Colonic mucosa (tissue), 4 donors: ENCODE results near the gene OGA. TPM values are rescaled to one million over a fixed set of nuclear protein-coding genes. Genes with fewer than 3 reads are reported as not detected.

ENCODE experiments used
- DNase-seq: peaks from one replicate; pipeline ENCODE4 v3.0.0-alpha.2; 2020
- H3K27ac ChIP-seq: fragments of 200-600 bp; one replicate; pipeline ENCODE4 v1.8.0; 2021
- H3K27me3 ChIP-seq: fragments of 200-600 bp; one replicate; pipeline ENCODE4 v1.8.0; 2021
- H3K36me3 ChIP-seq: fragments of 200-600 bp; one replicate; pipeline ENCODE4 v1.8.0; 2021
- H3K4me1 ChIP-seq: fragments of 200-600 bp; one replicate; pipeline ENCODE4 v1.8.0; 2021; ENCODE audit warnings: mild to moderate bottlenecking
- H3K4me3 ChIP-seq: fragments of 200-600 bp; one replicate; pipeline ENCODE4 v1.8.0; 2021
- H3K9ac ChIP-seq, 2 donors: one replicate each; pipeline ENCODE4 v1.7.0; 2013; ENCODE audit warnings: control low read depth in 2 of 2, low read depth in 2 of 2, low read length in 2 of 2
- H3K9me3 ChIP-seq: fragments of 200-600 bp; one replicate; pipeline ENCODE4 v1.8.0; 2021
- CTCF ChIP-seq: fragments of 200-600 bp; IDR thresholded peaks from one replicate; pipeline ENCODE4 v1.8.0; 2022; ENCODE audit warnings: antibody characterized with exemption, mild to moderate bottlenecking
- intact Hi-C: fragments of 100-400 bp; cut with DNase I; formaldehyde crosslinking; loops from one replicate; pipeline ENCODE4 v1.14.1; 2022
- total RNA-seq, 2 donors: library from RNA; stranded (reverse); fragmentation: NEBNext Ultra II Directional in 1 of 2; extraction: Animal tissue kit (Norgen Biotek cat#: 25700) in 1 of 2; gene quantifications; one replicate each; pipeline ENCODE4 v1.2.1, GENCODE V29; 2021
- donor health status: healthy.
- donor health status: DM: no; HTN: no; CAD: no.
- donor health status: DM: no; HTN: no; CAD: no.

The OGA gene
- total RNA-seq, 2 donors from 2014 or later = 70.4 to 77.8 TPM

GRCh38 chr10:101741938-101742337 lies 76.3 kb downstream of the OGA start:
- Histone ChIP-seq H3K9ac (no peak overlapping the region), H3K27me3 (no peaks in the 10 kb centered on the region), H3K27ac (no peak overlapping the region), H3K4me1 (no peaks in the 10 kb centered on the region), H3K9me3 (no peaks in the 10 kb centered on the region), H3K4me3 (no peak overlapping the region), H3K36me3 (no peaks in the 10 kb centered on the region)
- no peak for TF ChIP-seq CTCF
- intact Hi-C loops = no loop called here
- DNase-seq = no peak

GRCh38 chr10:101736666-101737065 lies 81.6 kb downstream of the OGA start:
- Histone ChIP-seq H3K4me1 (no peaks in the 10 kb centered on the region), H3K4me3 (no peak overlapping the region), H3K27ac (no peak overlapping the region), H3K27me3 (no peaks in the 10 kb centered on the region), H3K9me3 (no peaks in the 10 kb centered on the region), H3K9ac (no peak overlapping the region), H3K36me3 (no peaks in the 10 kb centered on the region)
- intact Hi-C loops = no loop called here
- no peak for DNase-seq
- TF ChIP-seq CTCF = no peak

Other genes starting within 250 kb of the OGA start
- 10 to 100 TPM; 23.3 to 33.9 TPM for gene POLL, start 230.2 kb downstream of the OGA start, total RNA-seq
- gene DPCD, start 230.1 kb downstream of the OGA start, total RNA-seq = 10 to 100 TPM; 19.2 to 19.4 TPM
- 10 to 100 TPM; 42.5 to 60.7 TPM for gene FBXW4, start 123.3 kb downstream of the OGA start, total RNA-seq
- gene FGF8, start 42.3 kb downstream of the OGA start, total RNA-seq = not detected
- 10 to 100 TPM; 14.6 to 73.6 TPM for gene NPM3, start 35.0 kb downstream of the OGA start, total RNA-seq
- gene KCNIP2, start 25.4 kb upstream of the OGA start, total RNA-seq = 1 to 10 TPM; 1.5 to 2.8 TPM
- gene ARMH3, start 237.7 kb upstream of the OGA start, total RNA-seq = 10 to 100 TPM; 25.1 to 31.3 TPM
- gene HPS6, start 246.9 kb upstream of the OGA start, total RNA-seq = 10 to 100 TPM; 21.9 to 26.6 TPM